Naive thymus-derived CD4-positive, alpha-beta T cell (primary cell): ENCODE measurements around the gene ERC1. TPM values are rescaled to one million over a fixed set of nuclear protein-coding genes. Genes with fewer than 3 reads are reported as not detected.

Experiments
- ATAC-seq: fragments of 150-1000 bp; cut with Tn5 transposase; 2 replicates; pipeline ENCODE4 v1.10.0; 2021; ENCODE audit warnings: mild to moderate bottlenecking, moderate library complexity
- CTCF ChIA-PET: fragments of 350-600 bp; sonication (Branson Sonifier 250); formaldehyde crosslinking; loops from one replicate; lab custom pipeline; 2021; ENCODE audit warnings: antibody characterized with exemption; lab: Charles Lee
- POLR2A ChIA-PET: fragments of 350-600 bp; sonication (Branson Sonifier 250); formaldehyde crosslinking; loops from one replicate; lab custom pipeline; 2021; ENCODE audit warnings: antibody characterized with exemption, inconsistent platforms; lab: Charles Lee
- DNase-seq, 9 donors: peaks; one replicate each; pipeline versions ENCODE4 v3.0.0 to v3.0.0-alpha.2; 2020 to 2022; ENCODE audit warnings: mixed read lengths in 1 of 9
- H3K27ac ChIP-seq: one replicate; pipeline ENCODE4 v1.7.0; 2013; ENCODE audit warnings: mild to moderate bottlenecking, low read depth, low read length, moderate library complexity
- H3K27me3 ChIP-seq, 2 donors: one replicate each; pipeline ENCODE4 v1.7.0; 2013; ENCODE audit warnings: low read length in 2 of 2, mild to moderate bottlenecking in 2 of 2, moderate library complexity in 2 of 2; ENCODE audit not compliant: control insufficient read depth in 2 of 2, insufficient read depth in 2 of 2
- H3K36me3 ChIP-seq, 3 experiments: 1 replicate in 2 of 3; 2 replicates in 1 of 3; pipeline ENCODE4 v1.7.0; 2013; ENCODE audit warnings: low read length in 3 of 3, mild to moderate bottlenecking in 3 of 3, moderate library complexity in 1 of 3; ENCODE audit not compliant: insufficient read depth in 3 of 3, control insufficient read depth in 2 of 3
- H3K4me1 ChIP-seq, 2 donors: one replicate each; pipeline ENCODE4 v1.7.0; 2013; ENCODE audit warnings: low read length in 2 of 2, mild to moderate bottlenecking in 2 of 2, moderate library complexity in 1 of 2; ENCODE audit not compliant: control insufficient read depth in 2 of 2, insufficient read depth in 2 of 2
- H3K4me3 ChIP-seq: 2 replicates; pipeline ENCODE4 v1.7.0; 2013; ENCODE audit warnings: mild to moderate bottlenecking, low read length
- H3K9me3 ChIP-seq, 3 experiments: 1 replicate in 2 of 3; 2 replicates in 1 of 3; pipeline ENCODE4 v1.7.0; 2013; ENCODE audit warnings: low read length in 3 of 3; ENCODE audit not compliant: control insufficient read depth in 2 of 3
- H3K27ac Mint-ChIP-seq, 9 donors: one replicate each; pipeline ENCODE4 v1.8.0; 2020 to 2022; ENCODE audit warnings: mixed read lengths in 9 of 9, mild to moderate bottlenecking in 8 of 9, moderate library complexity in 5 of 9, inconsistent platforms in 2 of 9
- H3K27me3 Mint-ChIP-seq, 5 donors: one replicate each; pipeline ENCODE4 v1.8.0; 2021 to 2022; ENCODE audit warnings: mixed read lengths in 5 of 5, mild to moderate bottlenecking in 1 of 5
- H3K36me3 Mint-ChIP-seq, 5 donors: one replicate each; pipeline ENCODE4 v1.8.0; 2020 to 2022; ENCODE audit warnings: mixed read lengths in 5 of 5, mild to moderate bottlenecking in 3 of 5, inconsistent platforms in 1 of 5
- H3K4me1 Mint-ChIP-seq, 7 donors: one replicate each; pipeline ENCODE4 v1.8.0; 2020 to 2022; ENCODE audit warnings: mixed read lengths in 7 of 7, mild to moderate bottlenecking in 3 of 7, inconsistent platforms in 1 of 7
- H3K4me3 Mint-ChIP-seq, 10 donors: one replicate each; pipeline ENCODE4 v1.8.0; 2020 to 2022; ENCODE audit warnings: mild to moderate bottlenecking in 10 of 10, mixed read lengths in 10 of 10, moderate library complexity in 6 of 10, inconsistent platforms in 2 of 10
- H3K9me3 Mint-ChIP-seq, 11 donors: one replicate each; pipeline ENCODE4 v1.8.0; 2020 to 2022; ENCODE audit warnings: mixed read lengths in 11 of 11, mild to moderate bottlenecking in 4 of 11, inconsistent platforms in 1 of 11, moderate library complexity in 1 of 11
- intact Hi-C, 2 donors: fragments of 100-400 bp; cut with micrococcal nuclease; formaldehyde crosslinking; loops; one replicate each; pipeline ENCODE4 v1.15.1; 2023
- polyA plus RNA-seq, 2 donors: library from polyadenylated mRNA; unstranded; fragments of 300-500 nt; fragmentation: Illumina TruSeq; gene quantifications; one replicate each; pipeline ENCODE4 v1.2.3, GENCODE V29; 2021
- total RNA-seq, 6 experiments: library from RNA in 5 of 6; stranded (reverse) in 5 of 6; gene quantifications; 1 replicate in 5 of 6; 2 replicates in 1 of 6; pipeline ENCODE4 v1.2.3 and lab custom pipeline; 2021 to 2026

The ERC1 gene
- total and polyA plus RNA-seq, 7 experiments from 2014 or later, result 15.9 to 62.0 (median 51.5) TPM

DNA sequence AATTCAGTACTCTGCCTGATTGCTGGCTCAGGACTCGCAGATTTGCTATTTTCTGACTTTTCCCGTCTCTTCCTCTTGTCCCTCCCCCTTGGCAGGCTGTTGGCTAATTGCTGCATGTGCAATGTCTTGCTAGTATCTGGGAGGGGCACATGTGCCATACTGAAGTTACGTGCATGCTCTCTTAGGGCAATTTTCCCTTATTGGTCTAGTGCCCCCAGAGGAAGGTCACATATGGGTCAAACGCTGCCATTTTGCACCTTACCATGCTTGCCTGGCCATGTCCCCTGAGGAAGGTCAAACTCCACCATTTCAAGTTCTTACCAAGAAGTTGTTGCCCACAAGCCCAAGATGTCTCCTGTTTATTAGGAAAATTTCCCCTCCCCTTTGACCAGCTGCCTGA is 13.9 kb upstream of the ERC1 start:
- Mint-ChIP-seq H3K4me3 (no peak overlapping the region), H3K27me3 (peaks cover 0 to 7% (median 0%) of the 10 kb centered on the region in 5 donors), H3K4me1 (peaks cover 0 to 3% (median 0%) of the 10 kb centered on the region in 7 donors), H3K9me3 (peaks cover 0 to 3% (median 0%) of the 10 kb centered on the region in 11 donors), H3K36me3 (peaks cover 0 to 4% (median 0%) of the 10 kb centered on the region in 5 donors), H3K27ac (no peak overlapping the region)
- no peaks in the 10 kb centered on the region for H3K4me1 ChIP-seq
- intact Hi-C loops, result no loop called here
- H3K36me3 ChIP-seq, result no peaks in the 10 kb centered on the region
- no peaks in the 10 kb centered on the region for H3K9me3 ChIP-seq
- DNase-seq (no peak), ATAC-seq (peak; percentile 44)
- no peak overlapping the region for H3K4me3 ChIP-seq
- no peak overlapping the region for H3K27ac ChIP-seq
- no peaks in the 10 kb centered on the region for H3K27me3 ChIP-seq
- ChIA-PET CTCF (no interaction called here), POLR2A (no interaction called here)

GRCh38 chr12:979349-979748 is 11.7 kb upstream of the ERC1 start:
- Histone ChIP-seq H3K4me3 (no peak overlapping the region), H3K27ac (no peak overlapping the region), H3K4me1 (no peaks in the 10 kb centered on the region), H3K9me3 (no peaks in the 10 kb centered on the region), H3K27me3 (no peaks in the 10 kb centered on the region), H3K36me3 (no peaks in the 10 kb centered on the region)
- ChIA-PET CTCF (no interaction called here), POLR2A (no interaction called here)
- peaks cover 0 to 5% (median 0%) of the 10 kb centered on the region in 5 donors for H3K27me3 Mint-ChIP-seq
- peaks cover 0 to 4% (median 0%) of the 10 kb centered on the region in 5 donors for H3K36me3 Mint-ChIP-seq
- H3K27ac Mint-ChIP-seq, result no peak overlapping the region
- H3K9me3 Mint-ChIP-seq, result peaks cover 0 to 3% (median 0%) of the 10 kb centered on the region in 11 donors
- no peak for DNase-seq
- intact Hi-C loops, result no loop called here
- H3K4me1 Mint-ChIP-seq, result peaks cover 0 to 3% (median 0%) of the 10 kb centered on the region in 7 donors
- no peak overlapping the region for H3K4me3 Mint-ChIP-seq
- no peak for ATAC-seq

DNA sequence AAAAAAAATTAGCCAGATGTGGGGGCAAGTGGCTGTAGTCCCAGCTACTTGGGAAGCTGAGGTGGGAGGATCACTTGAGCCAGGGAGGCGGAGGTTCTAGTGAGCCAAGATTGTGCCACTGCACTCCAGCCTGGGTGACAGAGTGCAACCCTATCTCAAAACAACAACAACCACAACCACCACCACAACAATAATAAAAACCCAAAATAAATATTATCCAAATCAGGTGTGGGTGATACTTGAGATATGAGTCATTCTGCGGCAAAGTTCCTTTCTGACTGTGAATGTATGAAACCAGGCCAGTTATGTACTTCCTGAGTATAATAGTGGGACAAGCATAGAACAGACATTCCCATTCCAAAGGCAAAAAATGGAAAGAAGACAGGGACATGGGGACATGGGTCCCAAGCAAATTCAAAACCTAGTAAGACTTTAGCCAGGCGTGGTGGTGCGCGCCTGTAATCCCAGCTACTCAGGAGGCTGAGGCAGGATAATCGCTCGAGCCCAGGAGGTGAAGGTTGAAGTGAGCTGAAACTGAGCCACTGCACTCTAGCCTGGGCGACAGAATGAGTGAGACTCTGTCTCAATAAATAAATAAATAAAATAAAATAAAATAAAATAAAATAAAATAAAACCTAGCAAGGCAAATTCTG is 9.7 kb upstream of the ERC1 start:
- intact Hi-C loops, result no loop called here
- H3K27me3 Mint-ChIP-seq, result peaks cover 0 to 3% (median 0%) of the 10 kb centered on the region in 5 donors
- ChIA-PET POLR2A (no interaction called here), CTCF (no interaction called here)
- DNase-seq, result no peak
- H3K4me3 ChIP-seq, result no peak overlapping the region
- H3K36me3 ChIP-seq, result no peaks in the 10 kb centered on the region
- H3K9me3 ChIP-seq, result no peaks in the 10 kb centered on the region
- no peak overlapping the region for H3K4me3 Mint-ChIP-seq
- peaks cover 0 to 4% (median 0%) of the 10 kb centered on the region in 5 donors for H3K36me3 Mint-ChIP-seq
- no peaks in the 10 kb centered on the region for H3K4me1 ChIP-seq
- peaks cover 0 to 3% (median 0%) of the 10 kb centered on the region in 7 donors for H3K4me1 Mint-ChIP-seq
- peaks cover 0 to 3% (median 0%) of the 10 kb centered on the region in 11 donors for H3K9me3 Mint-ChIP-seq
- H3K27ac ChIP-seq, result no peak overlapping the region
- H3K27me3 ChIP-seq, result no peaks in the 10 kb centered on the region
- ATAC-seq, result no peak
- H3K27ac Mint-ChIP-seq, result no peak overlapping the region

- Mint-ChIP-seq H3K27me3 (peaks cover 0 to 3% (median 0%) of the 10 kb centered on the region in 5 donors), H3K36me3 (peaks cover 0 to 4% (median 0%) of the 10 kb centered on the region in 5 donors), H3K9me3 (peaks cover 0 to 3% (median 0%) of the 10 kb centered on the region in 11 donors), H3K4me1 (peaks cover 0 to 3% (median 0%) of the 10 kb centered on the region in 7 donors), H3K27ac (no peak overlapping the region), H3K4me3 (no peak overlapping the region)
- no peaks in the 10 kb centered on the region for H3K36me3 ChIP-seq
- ATAC-seq, result no peak
- H3K4me1 ChIP-seq, result no peaks in the 10 kb centered on the region
- no peaks in the 10 kb centered on the region for H3K27me3 ChIP-seq
- POLR2A ChIA-PET, result interaction anchor here (0.6 kb wide), 1 partner anchor 181 kb away, joined by 3 read pairs; no protein-coding TSS in a partner anchor
- CTCF ChIA-PET, result no interaction called here
- no peak for DNase-seq
- intact Hi-C loops, result no loop called here
- no peak overlapping the region for H3K27ac ChIP-seq
- H3K4me3 ChIP-seq, result no peak overlapping the region
- H3K9me3 ChIP-seq, result no peaks in the 10 kb centered on the region
These were observed 9.1 kb upstream of the ERC1 start for GRCh38 chr12:981961-982360.

GRCh38 chr12:988646-989045 is 2.4 kb upstream of the ERC1 start:
- H3K4me3 Mint-ChIP-seq, result peak overlapping the region; percentile 4 to 96 (median 88)
- ChIA-PET POLR2A (no interaction called here), CTCF (no interaction called here)
- peaks cover 28 to 46% (median 38%) of the 10 kb centered on the region in 7 donors for H3K4me1 Mint-ChIP-seq
- Histone ChIP-seq H3K27me3 (no peaks in the 10 kb centered on the region), H3K9me3 (no peaks in the 10 kb centered on the region), H3K27ac (peak overlapping the region; percentile 34), H3K36me3 (peaks cover 0 to 7% (median 0%) of the 10 kb centered on the region in 3 experiments), H3K4me1 (peaks cover 0 to 17% of the 10 kb centered on the region in 2 donors), H3K4me3 (no peak overlapping the region)
- intact Hi-C loops, result no loop called here
- H3K27me3 Mint-ChIP-seq, result no peaks in the 10 kb centered on the region
- peaks cover 0 to 3% (median 0%) of the 10 kb centered on the region in 11 donors for H3K9me3 Mint-ChIP-seq
- ATAC-seq (no peak), DNase-seq (peak in 3 of 9 donors; percentile 7 to 10 (median 7))
- peak overlapping the region in 8 of 9 donors; percentile 11 to 93 (median 86) for H3K27ac Mint-ChIP-seq
- peaks cover 0 to 2% (median 0%) of the 10 kb centered on the region in 5 donors for H3K36me3 Mint-ChIP-seq

GRCh38 chr12:989051-989450 is 2.0 kb upstream of the ERC1 start:
- CTCF ChIA-PET, result no interaction called here
- H3K4me3 Mint-ChIP-seq, result peak overlapping the region; percentile 41 to 96 (median 88)
- no peak for ATAC-seq
- peaks cover 28 to 46% (median 38%) of the 10 kb centered on the region in 7 donors for H3K4me1 Mint-ChIP-seq
- Histone ChIP-seq H3K4me1 (peaks cover 0 to 17% of the 10 kb centered on the region in 2 donors), H3K27ac (no peak overlapping the region), H3K36me3 (peaks cover 0 to 7% (median 0%) of the 10 kb centered on the region in 3 experiments), H3K4me3 (no peak overlapping the region), H3K9me3 (no peaks in the 10 kb centered on the region), H3K27me3 (no peaks in the 10 kb centered on the region)
- no peaks in the 10 kb centered on the region for H3K27me3 Mint-ChIP-seq
- DNase-seq, result peak in 1 of 9 donors; percentile 6
- peak overlapping the region in 7 of 9 donors; percentile 74 to 93 (median 87) for H3K27ac Mint-ChIP-seq
- peaks cover 0 to 3% (median 0%) of the 10 kb centered on the region in 11 donors for H3K9me3 Mint-ChIP-seq
- intact Hi-C loops, result no loop called here
- peaks cover 0 to 2% (median 0%) of the 10 kb centered on the region in 5 donors for H3K36me3 Mint-ChIP-seq
- POLR2A ChIA-PET, result no interaction called here
